HK-2 (cell line): ENCODE data around the gene ASPG.

Experiments used
- DNase-seq: peaks from one replicate; pipeline ENCODE4 v3.0.0-alpha.2; 2018; ENCODE audit not compliant: unreplicated experiment

The ASPG gene

GRCh38 chr14:104085032-104085888 is at the start of gene ASPG:
TSS of gene ASPG (plus strand) at chr14:104085700. CDS start at chr14:104085771, 71 bp downstream.
- DNase-seq = no peak

DNA sequence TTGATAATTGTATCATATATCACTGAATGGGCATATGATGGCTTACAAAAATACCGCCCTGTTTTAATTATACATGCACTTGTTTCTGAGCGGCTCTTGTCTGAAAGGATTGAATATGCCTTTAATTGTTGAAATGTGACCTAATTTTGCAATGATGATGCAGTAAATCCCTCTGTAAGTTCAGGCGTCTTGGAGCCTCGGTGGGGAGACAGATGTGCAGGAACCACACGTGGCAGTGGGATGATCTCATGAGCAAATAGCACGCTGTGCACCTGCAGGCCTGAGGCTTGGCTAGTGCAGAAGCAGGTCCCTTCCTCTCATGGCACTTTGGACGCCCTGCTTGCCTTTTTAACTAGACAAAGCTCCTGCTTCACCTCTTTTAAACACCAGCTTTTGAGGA is 49.3 kb upstream of the ASPG start:
- DNase-seq = no peak

DNA sequence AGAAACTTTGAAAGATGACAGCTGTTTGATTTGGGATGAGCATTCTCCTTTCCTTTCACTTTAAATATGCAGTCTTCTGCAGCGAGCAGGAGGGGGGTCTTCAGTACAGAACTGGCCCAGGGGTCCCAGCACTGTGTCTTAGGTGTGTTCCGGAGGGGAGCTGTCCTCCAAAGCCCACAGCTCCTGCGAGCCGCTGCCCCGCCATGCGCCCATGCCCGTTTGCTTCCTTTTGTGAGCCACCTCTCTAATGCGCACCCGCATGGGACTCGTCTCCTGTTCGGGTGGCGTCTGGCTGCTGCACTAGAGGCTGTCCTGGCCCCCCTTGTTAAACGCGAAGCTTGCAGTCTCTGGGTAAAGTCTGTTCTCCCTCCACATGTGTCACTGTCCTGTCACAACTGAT is 48.4 kb upstream of the ASPG start:
- no peak for DNase-seq

DNA sequence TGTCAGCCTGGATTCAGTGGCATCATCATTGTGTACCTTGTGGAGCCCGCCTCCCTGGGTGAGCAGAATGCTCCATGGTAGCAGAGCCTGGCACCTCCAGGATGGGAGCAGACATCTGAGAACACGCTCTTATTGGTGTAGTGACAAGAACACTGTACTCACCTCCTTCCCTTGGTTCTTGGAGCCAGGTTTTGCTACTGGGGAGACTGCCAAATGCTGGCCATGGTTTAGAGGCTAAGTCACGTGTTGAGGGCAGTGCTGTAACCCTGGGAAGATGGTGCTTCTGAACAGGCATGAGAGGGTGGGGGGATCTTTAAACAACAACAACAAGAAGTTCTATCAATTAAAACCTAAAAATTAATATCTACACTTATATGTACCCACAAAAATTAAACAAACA is 47.6 kb upstream of the ASPG start:
- DNase-seq = no peak

DNA sequence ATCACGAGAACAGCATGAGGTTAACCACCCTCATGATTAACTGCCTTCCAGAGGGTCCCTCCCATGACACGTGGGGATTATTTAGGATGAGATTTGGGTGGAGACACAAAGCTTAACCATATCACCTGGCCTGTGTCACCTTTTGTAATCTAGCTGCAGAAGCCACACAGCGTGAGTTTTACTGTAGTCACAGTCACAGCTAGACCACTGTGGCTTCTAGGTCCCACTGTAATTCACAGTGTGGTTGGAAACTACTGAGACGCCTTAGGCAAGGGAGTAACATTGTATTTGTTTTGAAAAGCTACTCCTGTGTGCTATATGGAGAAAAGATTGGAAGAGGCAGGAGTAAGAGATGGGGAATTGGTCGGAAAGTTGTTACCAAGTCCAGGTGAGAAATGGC is 46.3 kb upstream of the ASPG start:
- no peak for DNase-seq

DNA sequence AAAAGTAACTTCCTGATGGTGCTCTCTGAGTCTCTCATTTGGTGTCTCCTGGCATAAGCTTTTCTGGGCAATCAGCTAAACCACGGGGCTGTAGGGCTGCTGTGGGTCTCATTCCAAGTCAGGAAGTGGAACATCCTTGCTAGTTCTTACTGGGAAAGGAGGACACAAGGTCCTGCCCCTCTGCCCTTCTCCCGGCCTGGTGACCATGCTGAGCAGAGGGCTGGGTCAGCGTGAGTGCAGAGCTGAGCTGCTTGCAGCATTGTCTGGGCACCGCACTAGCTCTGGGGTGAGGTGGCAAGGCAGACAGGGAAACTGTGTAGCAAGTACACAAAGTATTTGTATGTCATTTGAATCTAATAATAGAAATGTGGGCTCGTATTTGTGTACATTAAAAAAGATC is 45.0 kb upstream of the ASPG start:
- DNase-seq = no peak

- DNase-seq = no peak
Measured at GRCh38 chr14:104041430-104042104, 43.9 kb upstream of the ASPG start.

DNA sequence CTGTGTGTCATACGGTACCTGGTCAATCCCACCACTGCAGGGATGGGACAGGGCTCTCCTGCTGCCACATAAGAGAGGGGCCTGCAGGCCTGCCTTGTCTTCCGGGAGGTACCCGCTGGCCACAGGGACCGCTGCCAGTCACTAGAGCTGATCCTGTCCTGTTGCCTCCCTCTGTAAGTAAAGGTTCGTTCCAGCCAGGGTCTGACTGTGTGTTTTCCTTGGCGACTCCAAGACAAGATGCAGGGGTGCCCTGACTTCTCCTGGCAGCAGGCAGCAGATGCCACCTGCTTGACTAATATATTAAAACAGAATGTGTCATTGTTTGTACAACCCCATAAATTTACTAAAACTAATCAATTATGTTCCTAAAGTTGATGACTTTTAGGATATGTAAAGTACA is 41.5 kb upstream of the ASPG start:
- no peak for DNase-seq

DNA sequence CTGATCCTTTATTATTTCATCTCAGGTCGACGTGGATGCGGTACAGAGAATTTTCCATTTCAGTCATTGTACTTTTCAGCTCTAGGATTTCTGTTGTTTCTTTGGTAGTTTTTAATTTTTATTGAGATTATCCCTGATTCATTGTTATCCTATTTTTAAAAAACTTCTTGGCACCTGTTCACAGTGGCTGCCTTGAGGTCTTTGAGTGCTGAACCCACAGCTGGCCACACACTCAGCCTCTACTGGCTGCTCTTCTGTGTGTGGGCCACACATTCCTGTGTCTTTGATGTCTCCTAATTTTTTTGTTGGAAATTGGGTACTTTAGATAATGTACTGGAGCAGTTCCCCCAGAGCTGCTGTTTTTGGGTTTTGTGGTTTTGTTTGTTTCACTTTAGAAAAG is 37.7 kb upstream of the ASPG start:
- no peak for DNase-seq

DNA sequence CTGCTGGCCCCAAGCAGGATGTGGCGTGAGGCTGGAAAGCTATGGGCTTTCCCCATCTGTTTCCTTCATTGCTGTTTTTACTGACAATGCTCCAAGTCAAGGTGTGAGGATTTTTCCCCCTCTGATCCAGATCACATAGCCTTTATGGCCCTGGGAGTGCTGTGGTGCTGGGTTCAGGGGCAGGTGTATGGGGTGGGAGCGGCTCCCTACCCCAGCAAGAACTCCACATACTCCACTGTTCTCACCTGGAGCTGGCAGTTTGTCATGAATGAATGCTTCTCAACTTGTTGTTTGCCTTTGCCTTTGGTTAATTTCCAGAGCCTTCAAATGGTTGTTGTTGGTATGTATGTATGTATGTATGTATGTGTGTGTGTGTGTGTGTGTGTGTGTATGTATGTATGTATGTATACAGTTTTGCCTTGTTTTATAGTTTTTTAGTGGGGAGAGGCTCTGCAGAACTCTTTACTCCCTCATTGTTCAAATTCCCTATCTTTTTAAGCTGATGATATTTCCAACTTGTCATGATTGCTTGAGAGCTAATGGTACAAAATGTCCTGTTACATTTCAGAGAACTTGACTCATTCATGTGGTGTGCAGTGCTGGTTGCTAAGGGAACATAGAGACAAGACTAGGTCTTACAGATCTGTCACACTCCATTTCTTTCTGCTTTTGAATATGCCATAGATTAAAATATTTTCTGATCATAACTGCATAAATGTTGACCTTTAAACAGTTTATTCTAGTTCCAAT is 36.6 kb upstream of the ASPG start:
- DNase-seq = no peak

DNA sequence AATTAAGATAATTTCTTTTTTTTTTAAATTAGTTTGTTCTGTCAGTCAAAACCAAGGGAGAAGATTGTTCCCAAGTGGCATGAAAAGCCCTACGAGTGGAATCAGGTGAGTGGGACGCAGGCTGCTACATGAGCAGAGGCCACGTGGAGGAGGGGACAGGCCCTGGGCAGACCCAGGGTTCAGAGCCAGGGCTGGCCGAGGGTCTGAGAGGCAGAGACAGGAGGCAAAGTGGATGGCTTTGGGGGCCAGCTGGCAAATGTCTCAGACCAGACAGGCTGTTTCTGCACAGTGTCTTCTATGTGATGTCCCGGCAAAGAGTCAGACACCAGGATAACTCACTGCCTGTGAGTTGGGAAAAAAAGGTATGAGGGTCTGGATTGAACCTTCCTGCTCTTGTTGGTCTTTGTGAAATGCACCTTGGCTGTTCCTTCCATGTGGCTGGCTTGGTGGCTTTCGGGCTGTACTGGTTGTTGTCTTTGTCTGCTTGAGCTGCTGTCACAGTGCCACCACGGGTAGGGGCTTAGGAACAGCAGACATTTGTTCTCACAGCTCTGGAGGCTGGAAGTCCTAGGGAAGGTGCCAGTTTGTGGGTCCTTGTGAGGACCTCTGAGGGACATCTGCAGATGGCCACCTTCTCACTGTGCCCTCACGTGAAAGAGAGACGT is 35.8 kb upstream of the ASPG start:
- DNase-seq = no peak

GRCh38 chr14:104051092-104051813 is 34.2 kb upstream of the ASPG start:
- DNase-seq = no peak

- DNase-seq = no peak
Measured at GRCh38 chr14:104054222-104054905, 31.1 kb upstream of the ASPG start.

DNA sequence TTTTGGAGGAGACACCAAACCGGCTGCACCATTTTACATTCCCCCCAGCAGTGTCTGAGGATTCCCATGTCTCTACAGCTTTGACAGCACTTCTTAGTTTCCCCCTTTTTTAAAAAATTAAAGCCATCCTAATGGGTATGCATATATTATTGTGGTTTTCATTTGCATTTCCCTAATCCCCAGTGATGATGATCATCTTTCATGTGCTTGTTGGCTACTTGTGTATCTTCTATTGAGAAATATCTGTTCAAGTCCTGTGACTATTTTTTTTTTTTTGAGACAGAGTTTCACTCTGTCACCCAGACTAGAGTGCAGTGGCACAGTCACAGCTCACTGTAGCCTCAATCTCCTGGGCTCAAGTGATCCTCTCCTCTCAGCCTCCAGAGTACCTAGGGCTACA is 23.2 kb upstream of the ASPG start:
- no peak for DNase-seq

- DNase-seq = no peak
Measured at GRCh38 chr14:104064003-104064402, 21.5 kb upstream of the ASPG start.

GRCh38 chr14:104066279-104066678 is 19.2 kb upstream of the ASPG start:
- DNase-seq = no peak

- no peak for DNase-seq
Measured at GRCh38 chr14:104066719-104067295, 18.7 kb upstream of the ASPG start.

DNA sequence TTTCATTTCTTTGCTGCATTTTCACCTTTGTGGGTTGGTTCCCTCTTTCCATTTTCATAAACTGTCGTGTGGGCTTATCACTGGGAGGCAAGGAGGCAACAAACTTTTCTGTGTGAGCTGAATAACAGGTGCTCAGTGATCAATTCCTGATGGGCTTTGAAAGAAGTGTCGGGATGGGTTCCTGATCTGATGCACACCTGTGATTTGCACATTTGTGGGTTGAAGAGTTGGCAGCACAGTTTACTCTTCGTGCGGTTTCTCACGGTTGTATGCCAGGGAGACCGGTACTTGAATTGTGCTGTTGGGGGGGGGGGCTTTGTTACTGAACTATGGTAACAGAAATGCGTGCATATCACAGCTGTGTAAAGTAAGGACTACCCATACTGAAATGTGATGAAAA is 16.0 kb upstream of the ASPG start:
- no peak for DNase-seq

GRCh38 chr14:104072586-104072985 is 12.9 kb upstream of the ASPG start:
- DNase-seq = no peak

- no peak for DNase-seq
Measured at GRCh38 chr14:104073764-104074163, 11.7 kb upstream of the ASPG start.
